Body of pancreas (tissue), 4 donors: ENCODE data around the gene FNDC3B.

Source experiments
- CTCF ChIP-seq, 7 experiments: fragments of 450-650 bp in 4 of 7; fragments of 200-600 bp in 3 of 7; sonication (generic) in 3 of 7; IDR thresholded peaks; one replicate each; pipeline ENCODE4 v1.5.1; 2016 to 2019; ENCODE audit warnings: antibody characterized with exemption in 7 of 7
- POLR2A ChIP-seq, 3 donors: fragments of 450-650 bp; IDR thresholded peaks; one replicate each; pipeline ENCODE4 v1.6.1; 2016; ENCODE audit warnings: antibody characterized with exemption in 3 of 3, mild to moderate bottlenecking in 2 of 3

- no peak for TF ChIP-seq CTCF (IDR thresholded peaks at IDR 0.05)
- no peak for TF ChIP-seq POLR2A (IDR thresholded peaks at IDR 0.05)
Observed at GRCh38 chr3:172154768-172155664, 115.6 kb downstream of the FNDC3B start.
